CD4-positive, alpha-beta T cell treated with Interleukin-4 for 4 hours (primary cell): ENCODE measurements around the gene TM7SF2.
"Not testable (repeated sequence)": the region's sequence is repeated elsewhere in the genome, so short reads cannot be mapped to it uniquely, and the experiment has no call there.

Experiments used
- DNase-seq: peaks from one replicate; pipeline ENCODE4 v3.0.0-alpha.2; 2020

The TM7SF2 gene

GRCh38 chr11:65130631-65131416 lies 19.2 kb downstream of the TM7SF2 start:
- DNase-seq = no peak

- DNase-seq = no peak
Measured at GRCh38 chr11:65131417-65131776, 19.7 kb downstream of the TM7SF2 start.

- no peak for DNase-seq
Measured at GRCh38 chr11:65131895-65132237, 20.2 kb downstream of the TM7SF2 start.

- DNase-seq = no peak
Measured at GRCh38 chr11:65132238-65132987, 20.7 kb downstream of the TM7SF2 start.

- peak; percentile 28 for DNase-seq
Measured at GRCh38 chr11:65132988-65133700, 21.5 kb downstream of the TM7SF2 start.

GRCh38 chr11:65133724-65134123 lies 22.1 kb downstream of the TM7SF2 start:
- DNase-seq = no peak

- DNase-seq = peak; percentile 90
Measured at GRCh38 chr11:65134240-65134951, 22.7 kb downstream of the TM7SF2 start, which contains the start of gene SYVN1. TSS of gene SYVN1 (minus strand) at chr11:65134519. CDS start at chr11:65133601, 918 bp downstream.

GRCh38 chr11:65134952-65135632 lies 23.4 kb downstream of the TM7SF2 start:
- peak; percentile 95 for DNase-seq

GRCh38 chr11:65135633-65136145 lies 24.0 kb downstream of the TM7SF2 start:
- no peak for DNase-seq

- no peak for DNase-seq
Measured at GRCh38 chr11:65136515-65137096, 24.9 kb downstream of the TM7SF2 start.

- no peak for DNase-seq
Measured at GRCh38 chr11:65141896-65142494, 30.3 kb downstream of the TM7SF2 start.

- DNase-seq = no peak
Measured at GRCh38 chr11:65147352-65148075, 35.8 kb downstream of the TM7SF2 start.

GRCh38 chr11:65148657-65149056 lies 37.0 kb downstream of the TM7SF2 start:
- no peak for DNase-seq

- not testable (repeated sequence) for DNase-seq
Measured at GRCh38 chr11:65150131-65150508, 38.4 kb downstream of the TM7SF2 start.

GRCh38 chr11:65150509-65151299 lies 39.0 kb downstream of the TM7SF2 start:
- peak; percentile 26 for DNase-seq

- no peak for DNase-seq
Measured at GRCh38 chr11:65151331-65151899, 39.7 kb downstream of the TM7SF2 start.

- DNase-seq = no peak
Measured at GRCh38 chr11:65152122-65152521, 40.5 kb downstream of the TM7SF2 start.

- DNase-seq = no peak
Measured at GRCh38 chr11:65156256-65156655, 44.6 kb downstream of the TM7SF2 start.

- no peak for DNase-seq
Measured at GRCh38 chr11:65156926-65157325, 45.3 kb downstream of the TM7SF2 start.
